PC-3 (cell line): ENCODE results near the gene CYP1A1. TPM values are rescaled to one million over a fixed set of nuclear protein-coding genes. Genes with fewer than 3 reads are reported as not detected.

Experiments
- ATAC-seq: fragments of 200-7000 bp; cut with Tn5 transposase; 2 replicates; pipeline ENCODE4 v1.9.1; 2020; ENCODE audit warnings: mild to moderate bottlenecking, moderate library complexity
- BruUV-seq: library from RNA; stranded (reverse); fragments of 400-500 nt; replicated peaks from 2 replicates; lab custom pipeline; 2021; lab: Mats Ljungman, UMichigan
- CTCF ChIA-PET: fragments of 300-600 bp; sonication (Branson Sonifier 250); formaldehyde crosslinking; loops from one replicate; lab custom pipeline; 2022; ENCODE audit warnings: antibody characterized with exemption; lab: Charles Lee
- POLR2A ChIA-PET: fragments of 300-600 bp; sonication (Branson Sonifier 250); formaldehyde crosslinking; loops from one replicate; lab custom pipeline; 2022; ENCODE audit warnings: antibody characterized with exemption; ENCODE audit not compliant: unreplicated experiment; lab: Charles Lee
- DNase-seq: peaks from one replicate; pipeline ENCODE4 v3.0.0-alpha.2; 2015
- H2AFZ ChIP-seq: fragments of 300-600 bp; sonication (generic); 2 replicates; pipeline ENCODE4 v1.6.0; 2016; ENCODE audit warnings: antibody characterized with exemption, low read length
- H3F3A ChIP-seq: fragments of 300-600 bp; sonication (generic); one replicate; pipeline ENCODE4 v1.6.0; 2017; ENCODE audit warnings: antibody characterized with exemption, low read length, control low read depth, mild to moderate bottlenecking; ENCODE audit not compliant: unreplicated experiment
- H3K27ac ChIP-seq: fragments of 300-600 bp; sonication (generic); 2 replicates; pipeline ENCODE4 v1.5.1; 2016; ENCODE audit warnings: mild to moderate bottlenecking, low read length
- H3K27me3 ChIP-seq: fragments of 300-600 bp; sonication (generic); 2 replicates; pipeline ENCODE4 v1.6.1; 2016; ENCODE audit warnings: low read length, mixed read lengths
- H3K36me3 ChIP-seq: fragments of 300-600 bp; sonication (generic); 2 replicates; pipeline ENCODE4 v1.6.1; 2016; ENCODE audit warnings: low read depth, mixed run types, low read length, mixed read lengths
- H3K4me1 ChIP-seq: fragments of 300-600 bp; sonication (generic); 2 replicates; pipeline ENCODE4 v1.5.1; 2016; ENCODE audit warnings: low read length; ENCODE audit not compliant: insufficient read depth
- H3K4me2 ChIP-seq: fragments of 300-600 bp; sonication (generic); 2 replicates; pipeline ENCODE4 v1.6.0; 2016; ENCODE audit warnings: low read length
- H3K4me3 ChIP-seq: fragments of 300-600 bp; sonication (generic); 2 replicates; pipeline ENCODE4 v1.5.1; 2016; ENCODE audit warnings: mild to moderate bottlenecking, low read length, mixed read lengths
- H3K79me2 ChIP-seq: fragments of 300-600 bp; sonication (generic); 2 replicates; pipeline ENCODE4 v1.6.1; 2017; ENCODE audit warnings: low read length, mixed read lengths
- H3K9ac ChIP-seq: fragments of 300-600 bp; sonication (generic); 2 replicates; pipeline ENCODE4 v1.6.0; 2016; ENCODE audit warnings: mild to moderate bottlenecking, low read length
- H3K9me2 ChIP-seq: fragments of 300-600 bp; sonication (generic); replicated peaks from 2 replicates; pipeline ENCODE4 v1.6.1; 2016; ENCODE audit warnings: mixed run types, low read length, mixed read lengths
- H3K9me3 ChIP-seq: fragments of 300-600 bp; sonication (generic); 2 replicates; pipeline ENCODE4 v1.6.1; 2016; ENCODE audit warnings: low read length, mixed read lengths
- H4K20me1 ChIP-seq: fragments of 300-600 bp; sonication (generic); 2 replicates; pipeline ENCODE4 v1.6.1; 2016; ENCODE audit warnings: low read length, mixed read lengths
- EZH2 ChIP-seq: fragments of 300-600 bp; sonication (generic); IDR thresholded peaks from one replicate; pipeline ENCODE4 v1.6.1; 2017; ENCODE audit warnings: antibody characterized with exemption, mild to moderate bottlenecking, low read length; ENCODE audit not compliant: unreplicated experiment
- EZH2phosphoT487 ChIP-seq: fragments of 300-600 bp; sonication (generic); IDR thresholded peaks from 2 replicates; pipeline ENCODE4 v1.6.1; 2018; ENCODE audit warnings: mild to moderate bottlenecking, antibody characterized with exemption, low read length, borderline replicate concordance
- intact Hi-C: fragments of 100-400 bp; cut with micrococcal nuclease; formaldehyde crosslinking; loops from 2 replicates; pipeline ENCODE4 v1.9.0; 2023
- total RNA-seq: library from RNA; depleted of rRNA; stranded (reverse); fragments of >200 nt; gene quantifications from 2 replicates; pipeline ENCODE4 v1.2.3, GENCODE V29; 2014
- TF ChIP-seq, protein P1 (sequence below): fragments of 300-600 bp; sonication (generic); conservative IDR thresholded peaks from 2 replicates; pipeline ENCODE4 v1.5.1; 2017; ENCODE audit warnings: antibody characterized with exemption, low read depth, mild to moderate bottlenecking, low read length

Gene CYP1A1
- total RNA-seq, 1 experiment from 2014 or later = 2.3 TPM

DNA sequence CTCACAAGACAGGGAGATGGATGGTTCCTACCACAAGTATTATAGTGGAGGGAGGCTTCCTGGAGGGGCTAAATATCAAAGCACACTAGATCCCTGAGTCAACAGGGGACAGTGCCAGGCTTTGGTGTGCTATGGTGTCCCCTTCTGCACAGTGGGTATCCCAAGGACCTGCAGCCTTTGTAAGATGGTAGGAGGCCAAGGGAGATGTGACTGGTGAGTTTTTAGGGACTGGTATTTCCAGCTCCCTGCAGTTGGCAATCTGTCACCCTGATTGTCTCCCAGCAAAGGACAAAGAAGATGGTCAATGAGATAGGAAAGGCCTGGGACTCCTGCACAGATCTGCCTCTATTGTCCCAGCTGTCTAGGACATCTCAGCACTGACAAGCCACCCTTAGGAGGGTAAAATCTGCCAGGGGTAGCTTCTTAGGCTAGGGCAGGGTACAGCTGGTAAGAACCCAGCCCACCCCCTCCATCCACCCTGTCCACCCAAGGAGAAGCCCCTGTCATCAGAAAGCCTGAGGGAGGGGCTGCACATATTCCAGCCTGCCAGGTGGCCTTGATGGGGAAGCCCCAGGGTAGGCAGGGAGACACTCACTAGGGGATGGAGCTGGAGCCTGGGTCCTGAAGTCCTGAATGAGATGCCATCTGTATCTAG lies 631 bp downstream of the CYP1A1 start:
- Histone ChIP-seq H3K79me2 (no peaks in the 10 kb centered on the region), H4K20me1 (no peaks in the 10 kb centered on the region), H3K27me3 (no peaks in the 10 kb centered on the region), H2AFZ (no peak overlapping the region), H3K9ac (no peak overlapping the region), H3K4me2 (no peak overlapping the region), H3K9me3 (no peaks in the 10 kb centered on the region), H3K9me2 (no peaks in the 10 kb centered on the region), H3F3A (no peaks in the 10 kb centered on the region), H3K36me3 (no peaks in the 10 kb centered on the region), H3K27ac (no peak overlapping the region), H3K4me3 (no peak overlapping the region), H3K4me1 (peaks cover 8% of the 10 kb centered on the region; the same call in 1 of the 2 replicates)
- intact Hi-C loops = no loop called here
- DNase-seq (no peak), ATAC-seq (no peak)
- no peak for TF ChIP-seq EZH2
- TF ChIP-seq EZH2phosphoT487 = no peak
- TF ChIP-seq, protein P1, sequence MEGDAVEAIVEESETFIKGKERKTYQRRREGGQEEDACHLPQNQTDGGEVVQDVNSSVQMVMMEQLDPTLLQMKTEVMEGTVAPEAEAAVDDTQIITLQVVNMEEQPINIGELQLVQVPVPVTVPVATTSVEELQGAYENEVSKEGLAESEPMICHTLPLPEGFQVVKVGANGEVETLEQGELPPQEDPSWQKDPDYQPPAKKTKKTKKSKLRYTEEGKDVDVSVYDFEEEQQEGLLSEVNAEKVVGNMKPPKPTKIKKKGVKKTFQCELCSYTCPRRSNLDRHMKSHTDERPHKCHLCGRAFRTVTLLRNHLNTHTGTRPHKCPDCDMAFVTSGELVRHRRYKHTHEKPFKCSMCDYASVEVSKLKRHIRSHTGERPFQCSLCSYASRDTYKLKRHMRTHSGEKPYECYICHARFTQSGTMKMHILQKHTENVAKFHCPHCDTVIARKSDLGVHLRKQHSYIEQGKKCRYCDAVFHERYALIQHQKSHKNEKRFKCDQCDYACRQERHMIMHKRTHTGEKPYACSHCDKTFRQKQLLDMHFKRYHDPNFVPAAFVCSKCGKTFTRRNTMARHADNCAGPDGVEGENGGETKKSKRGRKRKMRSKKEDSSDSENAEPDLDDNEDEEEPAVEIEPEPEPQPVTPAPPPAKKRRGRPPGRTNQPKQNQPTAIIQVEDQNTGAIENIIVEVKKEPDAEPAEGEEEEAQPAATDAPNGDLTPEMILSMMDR = no peak
- POLR2A ChIA-PET = no interaction called here
- CTCF ChIA-PET = no interaction called here
- BruUV-seq = no TSS peak

DNA sequence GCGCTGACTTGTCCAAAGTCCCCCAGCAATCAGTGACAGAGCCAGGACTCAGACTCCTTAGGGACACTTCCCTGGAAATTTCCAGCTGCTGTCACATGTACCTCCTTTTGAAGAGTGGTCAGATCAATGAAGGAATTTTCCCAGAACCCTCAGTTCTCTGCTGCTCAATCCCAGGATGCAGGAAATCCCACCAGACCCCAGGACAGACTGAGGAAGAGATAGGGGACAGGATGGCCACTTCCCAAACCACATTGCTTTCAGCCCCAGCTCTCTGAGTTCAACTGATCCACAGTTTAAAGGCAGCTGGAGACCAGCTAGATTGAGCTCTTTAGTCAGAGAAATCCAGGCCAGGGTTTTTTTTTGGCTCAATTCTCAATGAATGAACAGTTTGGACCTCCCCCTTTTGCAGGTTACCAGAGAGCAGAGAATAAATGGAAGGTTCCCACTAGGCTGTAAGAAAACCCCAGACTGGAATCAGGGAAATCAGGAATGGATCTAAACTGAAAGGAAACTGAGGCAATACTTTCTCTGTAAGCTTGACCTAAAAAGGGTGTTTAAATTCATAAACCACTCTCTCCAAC lies 1.5 kb downstream of the CYP1A1 start:
- CTCF ChIA-PET = no interaction called here
- POLR2A ChIA-PET = no interaction called here
- TF ChIP-seq EZH2 (no peak), EZH2phosphoT487 (no peak)
- TF ChIP-seq, protein P1 = no peak
- Histone ChIP-seq H3F3A (no peaks in the 10 kb centered on the region), H3K4me3 (no peak overlapping the region), H3K9ac (no peak overlapping the region), H3K27ac (no peak overlapping the region), H3K4me1 (peaks cover 8% of the 10 kb centered on the region; the same call in 1 of the 2 replicates), H3K9me3 (no peaks in the 10 kb centered on the region), H2AFZ (no peak overlapping the region), H3K36me3 (no peaks in the 10 kb centered on the region), H4K20me1 (no peaks in the 10 kb centered on the region), H3K27me3 (no peaks in the 10 kb centered on the region), H3K79me2 (no peaks in the 10 kb centered on the region), H3K9me2 (no peaks in the 10 kb centered on the region), H3K4me2 (no peak overlapping the region)
- intact Hi-C loops = no loop called here
- BruUV-seq = no TSS peak
- peak; percentile 60 for DNase-seq
- ATAC-seq = 0 out of 2 replicates have a peak, but pooled peaks have one; percentile 30

DNA sequence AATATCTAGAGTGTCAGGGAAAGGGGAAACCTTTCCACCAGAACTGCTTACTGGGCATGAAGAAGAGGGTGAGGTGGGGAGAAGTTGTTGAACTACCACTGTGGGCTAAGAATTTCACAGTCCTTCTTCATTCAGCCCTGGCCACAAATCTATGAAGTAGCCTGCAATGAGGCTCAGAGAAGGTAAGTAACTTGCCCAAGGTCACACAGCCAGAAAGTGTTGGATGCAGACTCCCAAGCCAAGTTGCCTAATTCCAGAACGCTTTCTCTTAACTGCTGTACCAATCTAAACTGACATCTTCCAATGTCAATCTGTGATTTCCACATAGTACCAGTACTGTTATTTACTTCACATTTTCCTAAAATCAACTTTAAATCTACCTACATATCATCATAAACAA lies 2.1 kb downstream of the CYP1A1 start:
- H3K9me2 ChIP-seq = no peaks in the 10 kb centered on the region
- CTCF ChIA-PET = no interaction called here
- intact Hi-C loops = no loop called here
- ATAC-seq = no peak
- H3K27me3 ChIP-seq = no peaks in the 10 kb centered on the region
- TF ChIP-seq, protein P1 = no peak
- TF ChIP-seq EZH2 (no peak), EZH2phosphoT487 (no peak)
- peaks cover 8% of the 10 kb centered on the region; the same call in 1 of the 2 replicates for H3K4me1 ChIP-seq
- H2AFZ ChIP-seq = no peak overlapping the region
- no peaks in the 10 kb centered on the region for H3K9me3 ChIP-seq
- POLR2A ChIA-PET = no interaction called here
- no peaks in the 10 kb centered on the region for H3K36me3 ChIP-seq
- H3F3A ChIP-seq = no peaks in the 10 kb centered on the region
- no peaks in the 10 kb centered on the region for H4K20me1 ChIP-seq
- DNase-seq = no peak
- H3K27ac ChIP-seq = no peak overlapping the region
- H3K4me2 ChIP-seq = no peak overlapping the region
- BruUV-seq = no TSS peak
- H3K79me2 ChIP-seq = no peaks in the 10 kb centered on the region
- no peak overlapping the region for H3K4me3 ChIP-seq
- no peak overlapping the region for H3K9ac ChIP-seq
